Endothelial cell of umbilical vein (primary cell): ENCODE data around the gene PDSS2.

Experiments
- CTCF ChIP-seq, 2 donors: IDR thresholded peaks; 1 replicate in 1 of 2; 2 replicates in 1 of 2; pipeline ENCODE4 v1.5.1; 2011; ENCODE audit warnings: low read length in 2 of 2, mild to moderate bottlenecking in 2 of 2, moderate library complexity in 2 of 2, control low read depth in 1 of 2, inconsistent platforms in 1 of 2, low read depth in 1 of 2; ENCODE audit not compliant: insufficient read depth in 1 of 2; ENCODE audit errors: extremely low read depth in 1 of 2
- EZH2 ChIP-seq: IDR thresholded peaks from 2 replicates; pipeline ENCODE4 v1.6.1; 2012; ENCODE audit warnings: borderline replicate concordance, low read depth, mild to moderate bottlenecking, moderate library complexity, low read length, inconsistent platforms; ENCODE audit not compliant: severe bottlenecking
- FOS ChIP-seq: IDR thresholded peaks from 2 replicates; pipeline ENCODE4 v1.6.1; 2011; ENCODE audit warnings: mild to moderate bottlenecking, low read length, moderate library complexity, borderline replicate concordance; ENCODE audit not compliant: insufficient read depth
- GATA2 ChIP-seq: IDR thresholded peaks from 2 replicates; pipeline ENCODE4 v1.7.0; 2011; ENCODE audit warnings: low read depth, mild to moderate bottlenecking, moderate library complexity, mixed read lengths, low read length; ENCODE audit not compliant: insufficient read length, insufficient read depth
- JUN ChIP-seq: IDR thresholded peaks from 2 replicates; pipeline ENCODE4 v1.6.1; 2011; ENCODE audit warnings: borderline replicate concordance, low read depth; ENCODE audit not compliant: insufficient read length, insufficient read depth
- MYC ChIP-seq: IDR thresholded peaks from one replicate; pipeline ENCODE4 v1.6.1; 2011; ENCODE audit warnings: mild to moderate bottlenecking, low read depth, low read length
- POLR2A ChIP-seq: IDR thresholded peaks from 2 replicates; pipeline ENCODE4 v1.6.1; 2012; ENCODE audit warnings: low read depth, mild to moderate bottlenecking, control low read depth, low read length
- POLR2AphosphoS5 ChIP-seq: IDR thresholded peaks from 2 replicates; pipeline ENCODE4 v1.6.1; 2012; ENCODE audit warnings: low read depth, mild to moderate bottlenecking, control low read depth, low read length, moderate library complexity; ENCODE audit not compliant: insufficient read depth
- TF ChIP-seq, protein P1 (sequence below): IDR thresholded peaks from 2 replicates; pipeline ENCODE4 v1.6.1; 2011; ENCODE audit not compliant: insufficient read depth, insufficient read length

- TF ChIP-seq POLR2A (no peak), CTCF (IDR thresholded peaks at IDR 0.05; ENCODE audit: extremely low read depth in 1 of 2, insufficient read depth in 1 of 2, low read depth in 1 of 2, low read length in 2 of 2) (no peak), EZH2 (no peak), POLR2AphosphoS5 (no peak), JUN (no peak), GATA2 (no peak), MYC (no peak), FOS (no peak)
- TF ChIP-seq, protein P1, sequence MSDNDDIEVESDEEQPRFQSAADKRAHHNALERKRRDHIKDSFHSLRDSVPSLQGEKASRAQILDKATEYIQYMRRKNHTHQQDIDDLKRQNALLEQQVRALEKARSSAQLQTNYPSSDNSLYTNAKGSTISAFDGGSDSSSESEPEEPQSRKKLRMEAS, result no peak
Measured at GRCh38 chr6:107243471-107243870, 215.9 kb downstream of the PDSS2 start.
